IPS-20b (cell line): ENCODE results near the gene DGCR2.
A peak's percentile ranks its signal among the peaks of the same experiment; 100 is the strongest.
"Not testable (repeated sequence)": the region's sequence is repeated elsewhere in the genome, so short reads cannot be mapped to it uniquely, and the experiment has no call there.

Experiments used
- H3K27ac ChIP-seq: one replicate; pipeline ENCODE4 v1.5.1; 2013; ENCODE audit warnings: low read length
- H3K27me3 ChIP-seq: 2 replicates; pipeline ENCODE4 v1.6.1; 2013; ENCODE audit warnings: mild to moderate bottlenecking, low read length, inconsistent platforms; ENCODE audit not compliant: insufficient read depth
- H3K36me3 ChIP-seq: 2 replicates; pipeline ENCODE4 v1.6.1; 2013; ENCODE audit warnings: low read depth, mild to moderate bottlenecking, inconsistent platforms, low read length, moderate library complexity; ENCODE audit not compliant: insufficient read depth
- H3K4me1 ChIP-seq: 2 replicates; pipeline ENCODE4 v1.6.1; 2013; ENCODE audit warnings: mild to moderate bottlenecking, control low read depth, inconsistent platforms, low read length, moderate library complexity; ENCODE audit not compliant: insufficient read depth
- H3K4me3 ChIP-seq: 2 replicates; pipeline ENCODE4 v1.5.1; 2013; ENCODE audit warnings: mild to moderate bottlenecking, low read length, inconsistent platforms
- H3K9ac ChIP-seq: 2 replicates; pipeline ENCODE4 v1.6.1; 2013; ENCODE audit warnings: low read depth, mild to moderate bottlenecking, inconsistent platforms, low read length, moderate library complexity
- H3K9me3 ChIP-seq: 2 replicates; pipeline ENCODE4 v1.6.1; 2013; ENCODE audit warnings: mild to moderate bottlenecking, low read depth, low read length, inconsistent platforms; ENCODE audit not compliant: insufficient read depth

Gene DGCR2, protein sequence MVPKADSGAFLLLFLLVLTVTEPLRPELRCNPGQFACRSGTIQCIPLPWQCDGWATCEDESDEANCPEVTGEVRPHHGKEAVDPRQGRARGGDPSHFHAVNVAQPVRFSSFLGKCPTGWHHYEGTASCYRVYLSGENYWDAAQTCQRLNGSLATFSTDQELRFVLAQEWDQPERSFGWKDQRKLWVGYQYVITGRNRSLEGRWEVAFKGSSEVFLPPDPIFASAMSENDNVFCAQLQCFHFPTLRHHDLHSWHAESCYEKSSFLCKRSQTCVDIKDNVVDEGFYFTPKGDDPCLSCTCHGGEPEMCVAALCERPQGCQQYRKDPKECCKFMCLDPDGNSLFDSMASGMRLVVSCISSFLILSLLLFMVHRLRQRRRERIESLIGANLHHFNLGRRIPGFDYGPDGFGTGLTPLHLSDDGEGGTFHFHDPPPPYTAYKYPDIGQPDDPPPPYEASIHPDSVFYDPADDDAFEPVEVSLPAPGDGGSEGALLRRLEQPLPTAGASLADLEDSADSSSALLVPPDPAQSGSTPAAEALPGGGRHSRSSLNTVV

GRCh38 chr22:19122143-19122751 is at the start of gene DGCR2:
DGCR2 (minus strand) TSS chr22:19122412; CDS start chr22:19122206, 206 bp downstream.
- no peaks in the 10 kb centered on the region for H3K9me3 ChIP-seq
- peak within 1 kb of the TSS; percentile 92 for H3K9ac ChIP-seq
- 0 out of 2 replicates have a peak, but pooled peaks cover 8% of the 10 kb centered on the region for H3K36me3 ChIP-seq
- peaks cover 12% of the 10 kb centered on the region for H3K4me1 ChIP-seq
- H3K27ac ChIP-seq: peak within 1 kb of the TSS; percentile 30
- peaks cover 5% of the 10 kb centered on the region; the same call in 1 of the 2 replicates for H3K27me3 ChIP-seq
- H3K4me3 ChIP-seq: peak within 1 kb of the TSS; percentile 96

- no peaks in the 10 kb centered on the region for H3K36me3 ChIP-seq
- no peaks in the 10 kb centered on the region for H3K9me3 ChIP-seq
- H3K27me3 ChIP-seq: peaks cover 56% of the 10 kb centered on the region
- H3K4me3 ChIP-seq: peak overlapping the region; percentile 61; the same call in 1 of the 2 replicates
- no peak overlapping the region for H3K27ac ChIP-seq
- no peak overlapping the region for H3K9ac ChIP-seq
- H3K4me1 ChIP-seq: peaks cover 24% of the 10 kb centered on the region
Observed at GRCh38 chr22:19169947-19170318, 47.7 kb upstream of the DGCR2 start.

DNA sequence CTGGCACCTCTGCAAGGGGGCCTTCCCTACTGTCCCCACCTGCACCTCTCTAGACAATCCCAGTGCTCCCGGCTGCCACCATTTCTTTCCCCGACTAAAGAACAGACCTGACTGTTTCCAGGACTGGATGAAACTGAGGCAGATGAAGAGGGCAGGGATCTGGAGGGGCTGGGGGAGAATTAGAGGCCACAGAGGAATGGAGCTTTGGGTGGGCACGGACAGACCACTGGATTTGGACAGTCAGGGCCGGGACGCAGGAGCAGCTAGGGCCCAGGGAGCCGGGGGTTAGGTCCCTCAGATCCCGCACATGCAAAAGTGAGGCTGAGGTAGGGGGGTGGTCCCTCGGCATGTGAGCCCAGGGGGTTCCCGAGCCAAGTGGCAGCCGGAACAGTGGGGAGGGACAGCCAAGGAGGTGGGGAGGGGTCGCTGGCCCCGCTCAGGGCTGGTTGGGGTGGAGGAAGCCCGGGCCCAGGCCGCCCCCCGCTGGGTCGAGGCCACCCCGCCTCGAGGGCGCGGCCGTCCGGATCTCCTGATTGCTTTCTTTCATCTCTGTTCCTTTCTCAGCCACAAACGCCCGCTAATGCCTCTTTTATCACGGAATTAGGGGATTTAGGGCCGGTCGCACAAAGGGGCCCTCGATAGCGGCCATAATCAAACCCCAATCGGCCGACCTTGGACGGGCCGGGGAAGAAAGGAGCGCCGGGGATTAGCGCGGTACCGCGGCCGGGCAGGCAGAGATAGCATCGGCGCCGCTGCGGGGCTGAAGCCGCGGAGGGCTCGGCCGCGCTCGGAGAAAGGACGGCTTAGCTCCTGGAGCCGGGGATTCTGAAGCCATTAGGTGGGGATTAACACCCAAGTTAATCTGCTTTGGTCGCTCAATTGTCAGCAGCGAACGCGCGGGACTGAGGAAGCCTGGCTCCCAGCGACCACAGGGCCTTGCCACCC is 47.1 kb upstream of the DGCR2 start:
- Histone ChIP-seq H3K9me3 (no peaks in the 10 kb centered on the region), H3K9ac (peak overlapping the region; percentile 37; the same call in 1 of the 2 replicates), H3K4me1 (peaks cover 17% of the 10 kb centered on the region), H3K4me3 (peak overlapping the region; percentile 61; the same call in 1 of the 2 replicates), H3K27ac (no peak overlapping the region), H3K27me3 (peaks cover 56% of the 10 kb centered on the region), H3K36me3 (no peaks in the 10 kb centered on the region)

DNA sequence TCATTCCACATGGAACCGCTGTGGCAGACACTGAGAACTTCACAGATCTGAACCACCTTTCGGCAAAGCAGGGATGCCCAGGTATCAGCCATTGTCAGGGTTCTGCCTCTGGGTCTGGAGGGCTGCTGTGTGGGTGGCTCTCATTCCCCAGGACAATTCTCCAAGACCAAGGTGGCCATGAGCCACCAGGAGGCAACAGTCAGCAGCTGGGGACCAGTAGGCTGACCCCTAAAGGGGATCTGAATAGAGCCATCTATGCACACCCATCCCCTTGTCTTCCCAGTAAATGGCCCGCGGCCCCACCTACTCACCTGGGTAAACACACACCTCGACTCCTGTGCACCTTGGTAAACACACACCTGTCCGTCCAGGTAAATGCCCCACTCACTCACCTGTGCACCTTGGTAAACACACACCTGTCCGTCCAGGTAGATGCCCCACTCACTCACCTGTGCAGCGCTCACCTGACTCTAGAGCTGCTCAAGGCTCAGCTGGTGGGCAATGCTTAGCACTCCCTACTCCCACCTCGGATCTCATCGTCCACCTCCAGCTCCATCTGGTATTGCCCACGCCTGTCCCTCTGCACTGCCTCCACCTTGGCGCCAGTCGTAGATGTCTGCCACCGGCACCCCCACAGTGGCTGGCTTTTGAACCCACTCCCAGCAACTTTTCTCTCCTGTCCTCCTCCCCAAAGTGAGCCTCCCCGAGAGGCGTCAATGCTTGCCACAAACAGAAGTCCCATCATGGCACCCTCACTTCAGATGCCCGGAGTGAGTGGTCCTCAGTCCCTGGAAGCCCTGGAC is 46.1 kb upstream of the DGCR2 start:
- H3K9me3 ChIP-seq: no peaks in the 10 kb centered on the region
- no peak overlapping the region for H3K9ac ChIP-seq
- no peaks in the 10 kb centered on the region for H3K36me3 ChIP-seq
- H3K27ac ChIP-seq: no peak overlapping the region
- H3K4me3 ChIP-seq: no peak overlapping the region
- H3K27me3 ChIP-seq: peaks cover 56% of the 10 kb centered on the region
- peaks cover 10% of the 10 kb centered on the region; the same call in 1 of the 2 replicates for H3K4me1 ChIP-seq

DNA sequence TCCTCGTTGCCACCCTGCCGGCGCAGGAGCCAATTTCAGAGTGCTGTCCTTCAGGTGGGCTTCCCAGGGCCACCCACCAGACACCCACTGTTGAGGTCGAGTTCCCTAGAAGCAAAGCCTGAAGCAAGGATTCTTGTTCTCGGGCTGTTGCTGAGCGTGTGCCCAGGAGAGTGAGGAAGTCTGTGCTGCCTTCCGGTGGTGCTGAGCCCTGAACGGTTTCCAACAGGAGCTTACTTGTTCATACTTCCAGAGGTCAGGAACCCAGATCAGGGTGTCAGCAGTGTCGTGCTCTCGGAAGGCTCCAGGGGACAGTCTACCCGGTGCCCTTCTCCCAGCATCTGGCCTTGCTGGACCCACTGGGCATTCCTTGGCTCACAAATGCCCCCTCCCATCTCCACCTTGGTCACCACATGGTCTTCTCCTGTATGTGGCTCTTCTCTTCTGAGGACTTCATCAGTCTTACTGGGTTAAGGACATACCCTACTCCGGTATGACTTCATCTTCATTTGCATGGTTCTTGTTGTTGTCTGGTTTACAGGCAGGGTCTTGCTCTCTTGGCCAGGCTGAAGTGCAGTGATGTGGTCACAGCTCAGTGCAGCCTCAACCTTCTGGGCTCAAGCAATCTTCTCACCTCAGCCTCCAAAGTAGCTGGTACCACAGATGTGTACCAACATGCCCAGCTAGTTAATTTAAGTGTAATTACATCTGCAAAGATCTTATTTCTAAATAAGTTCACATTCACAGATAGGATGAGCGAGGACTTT is 45.1 kb upstream of the DGCR2 start:
- Histone ChIP-seq H3K4me1 (0 out of 2 replicates have a peak, but pooled peaks cover 2% of the 10 kb centered on the region), H3K27me3 (peaks cover 60% of the 10 kb centered on the region), H3K27ac (no peak overlapping the region), H3K9me3 (no peaks in the 10 kb centered on the region), H3K36me3 (no peaks in the 10 kb centered on the region), H3K4me3 (no peak overlapping the region), H3K9ac (no peak overlapping the region)

- H3K36me3 ChIP-seq: no peaks in the 10 kb centered on the region
- 0 out of 2 replicates have a peak, but pooled peaks cover 2% of the 10 kb centered on the region for H3K4me1 ChIP-seq
- no peak overlapping the region for H3K9ac ChIP-seq
- no peaks in the 10 kb centered on the region for H3K9me3 ChIP-seq
- no peak overlapping the region for H3K4me3 ChIP-seq
- H3K27ac ChIP-seq: no peak overlapping the region
- peaks cover 67% of the 10 kb centered on the region for H3K27me3 ChIP-seq
Observed at GRCh38 chr22:19166421-19166820, 44.2 kb upstream of the DGCR2 start.

- H3K9me3 ChIP-seq: no peaks in the 10 kb centered on the region
- peaks cover 58% of the 10 kb centered on the region for H3K27me3 ChIP-seq
- H3K4me1 ChIP-seq: no peaks in the 10 kb centered on the region
- no peak overlapping the region for H3K9ac ChIP-seq
- H3K27ac ChIP-seq: no peak overlapping the region
- H3K36me3 ChIP-seq: no peaks in the 10 kb centered on the region
- no peak overlapping the region for H3K4me3 ChIP-seq
Observed at GRCh38 chr22:19164425-19164824, 42.2 kb upstream of the DGCR2 start.

- H3K36me3 ChIP-seq, H3K4me3 ChIP-seq, H3K4me1 ChIP-seq, H3K9me3 ChIP-seq, H3K9ac ChIP-seq, H3K27ac ChIP-seq: not testable (repeated sequence)
- peaks cover 39% of the 10 kb centered on the region for H3K27me3 ChIP-seq
Observed at GRCh38 chr22:19158649-19159048, 36.4 kb upstream of the DGCR2 start.

- peaks cover 52% of the 10 kb centered on the region for H3K27me3 ChIP-seq
- H3K4me3 ChIP-seq, H3K9me3 ChIP-seq, H3K9ac ChIP-seq, H3K27ac ChIP-seq, H3K4me1 ChIP-seq, H3K36me3 ChIP-seq: not testable (repeated sequence)
Observed at GRCh38 chr22:19156109-19156508, 33.9 kb upstream of the DGCR2 start.
